K562 (cell line): ENCODE results near the gene UNKL. TPM values are rescaled to one million over a fixed set of nuclear protein-coding genes. Genes with fewer than 3 reads are reported as not detected.
A peak's percentile ranks its signal among the peaks of the same experiment; 100 is the strongest.

Experiments
- ATAC-seq: fragments of 200-7000 bp; cut with Tn5 transposase; 3 replicates; pipeline ENCODE4 v1.9.1; 2020; ENCODE audit warnings: moderate library complexity
- BruUV-seq: library from RNA; stranded (reverse); fragments of 400-500 nt; replicated peaks from 2 replicates; lab custom pipeline; 2021; lab: Mats Ljungman, UMichigan
- CTCF ChIA-PET: fragments of 300-600 bp; formaldehyde crosslinking; extraction: SDS; loops from one replicate; lab custom pipeline; 2021; ENCODE audit warnings: low intra/inter-chr PET ratio; lab: Yijun Ruan, JAX
- POLR2A ChIA-PET: fragments of 300-600, 350-650 bp; sonication (Branson Sonifier 250); formaldehyde crosslinking; extraction: SDS; loops from one replicate; lab custom pipeline; 2021; ENCODE audit warnings: antibody characterized with exemption, inconsistent platforms; lab: Yijun Ruan, JAX
- DNase-seq, 4 experiments: peaks; one replicate each; pipeline versions ENCODE4 v3.0.0 to v3.0.0-alpha.2; 2011 to 2018; ENCODE audit warnings: low spot score in 3 of 4, mixed read lengths in 3 of 4; ENCODE audit errors: extremely low read depth in 1 of 4
- FAIRE-seq: peaks from 2 replicates; lab custom pipeline; 2011; peaks lifted over from hg19 to GRCh38; lab: Jason Lieb, UNC
- H2AFZ ChIP-seq: 2 replicates; pipeline ENCODE4 v1.6.0; 2011; ENCODE audit warnings: low read depth, low read length, control low read depth, inconsistent platforms
- H3K27ac ChIP-seq: fragments of 200-600 bp; 3 replicates; pipeline ENCODE4 v1.8.0; 2011; ENCODE audit warnings: low read depth, mild to moderate bottlenecking, control low read depth, inconsistent platforms, low read length, moderate library complexity, mixed read lengths; ENCODE audit errors: extremely low read depth
- H3K27me3 ChIP-seq, 2 experiments: fragments of 300-600 bp in 1 of 2; 2 replicates in 1 of 2; 3 replicates in 1 of 2; pipeline versions ENCODE4 v1.6.0 to v1.8.0; 2011; ENCODE audit warnings: inconsistent platforms in 2 of 2, low read length in 2 of 2, mild to moderate bottlenecking in 1 of 2, mixed read lengths in 1 of 2, moderate library complexity in 1 of 2; ENCODE audit not compliant: control insufficient read depth in 2 of 2, insufficient read depth in 2 of 2
- H3K36me3 ChIP-seq: fragments of 300-600 bp; 3 replicates; pipeline ENCODE4 v1.8.0; 2011; ENCODE audit warnings: mild to moderate bottlenecking, low read length, inconsistent platforms; ENCODE audit not compliant: control insufficient read depth, insufficient read depth
- H3K4me1 ChIP-seq, 2 experiments: fragments of 200-600 bp in 1 of 2; replicated peaks in 1 of 2; 2 replicates in 1 of 2; 3 replicates in 1 of 2; pipeline versions ENCODE4 v1.5.1 to v1.8.0; 2011; ENCODE audit warnings: inconsistent platforms in 2 of 2, low read length in 2 of 2, mild to moderate bottlenecking in 1 of 2, mixed read lengths in 1 of 2, moderate library complexity in 1 of 2; ENCODE audit not compliant: control insufficient read depth in 2 of 2, insufficient read depth in 2 of 2
- H3K4me2 ChIP-seq: 2 replicates; pipeline ENCODE4 v1.6.1; 2011; ENCODE audit warnings: low read length, control low read depth, inconsistent platforms, mixed read lengths; ENCODE audit not compliant: insufficient read depth
- H3K4me3 ChIP-seq: fragments of 200-600 bp; sonication (generic), shearing (Covaris generic); 2 replicates; pipeline ENCODE4 v1.5.1; 2016; ENCODE audit warnings: control low read depth, inconsistent platforms
- H3K79me2 ChIP-seq: fragments of 200-600 bp; 3 replicates; pipeline ENCODE4 v1.8.0; 2011; ENCODE audit warnings: low read length, inconsistent platforms; ENCODE audit not compliant: control insufficient read depth, insufficient read depth
- H3K9ac ChIP-seq, 2 experiments: 2 replicates each; pipeline versions ENCODE4 v1.6.0 to v1.6.1; 2011; ENCODE audit warnings: low read depth in 2 of 2, low read length in 2 of 2, control low read depth in 1 of 2, inconsistent platforms in 1 of 2, mild to moderate bottlenecking in 1 of 2, mixed read lengths in 1 of 2; ENCODE audit not compliant: insufficient read depth in 1 of 2
- H3K9me1 ChIP-seq: one replicate; pipeline ENCODE4 v1.6.0; 2011; ENCODE audit warnings: inconsistent platforms, mild to moderate bottlenecking, low read length, moderate library complexity; ENCODE audit not compliant: control insufficient read depth, insufficient read depth
- H3K9me3 ChIP-seq: replicated peaks from 2 replicates; pipeline ENCODE4 v1.5.1; 2011; ENCODE audit warnings: low read depth, low read length, inconsistent platforms; ENCODE audit not compliant: control insufficient read depth, insufficient read depth
- H4K20me1 ChIP-seq: replicated peaks from 2 replicates; pipeline ENCODE4 v1.6.1; 2011; ENCODE audit warnings: low read length, inconsistent platforms, mixed read lengths; ENCODE audit not compliant: control insufficient read depth, insufficient read depth
- POLR2G ChIP-seq: fragments of 200-400 bp; formaldehyde crosslinking; IDR thresholded peaks from 2 replicates; pipeline ENCODE4 v1.6.1; 2017; ENCODE audit warnings: low read depth, mild to moderate bottlenecking, antibody characterized with exemption, low read length, moderate library complexity
- WGBS: fragments of 100-300 bp; shearing (Covaris generic); methylation state at CpG from one replicate; pipeline ENCODE4 v1.1.6; 2016; ENCODE audit warnings: low coverage, mixed read lengths; ENCODE audit not compliant: insufficient coverage; ENCODE audit errors: missing lambda C conversion rate; 5-methylcytosine and 5-hydroxymethylcytosine counted together
- in situ Hi-C: fragments of 300-500 bp; cut with MboI; formaldehyde crosslinking; loops from 4 replicates; pipeline ENCODE4 v1.15.0; 2018; ENCODE audit warnings: inconsistent platforms, mixed read lengths
- intact Hi-C: fragments of 100-400 bp; cut with micrococcal nuclease; formaldehyde crosslinking; loops from 2 replicates; pipeline ENCODE4 v1.14.2; 2022
- polyA plus RNA-seq, 8 experiments: library from polyadenylated mRNA; depleted of rRNA in 4 of 8; stranded (reverse) in 5 of 8; unstranded in 3 of 8; fragments of >200 nt; fragmentation: Nextera tagmentation in 2 of 8; fragmentation: Illumina TruSeq in 1 of 8; extraction: Ambion mirVana in 2 of 8; extraction: Trizol in 1 of 8; gene quantifications; 2 replicates each; pipeline versions ENCODE4 v1.2.1 to v1.2.3, GENCODE V29; 2011 to 2014; ENCODE audit warnings: inconsistent platforms in 1 of 8, missing spikeins in 1 of 8
- total RNA-seq, 7 experiments: library from RNA; depleted of rRNA in 6 of 7; stranded (reverse); fragments of >200 nt in 6 of 7; fragmentation: Illumina TruSeq in 2 of 7; extraction: Trizol in 2 of 7; gene quantifications; 2 replicates each; pipeline versions ENCODE4 v1.2.1 to v1.2.3, GENCODE V29; 2011 to 2021; ENCODE audit warnings: low replicate concordance in 1 of 7
- TF ChIP-seq, protein P1 (sequence below), 2 experiments: fragments of 450-650 bp in 1 of 2; sonication (generic) in 1 of 2; formaldehyde crosslinking in 1 of 2; IDR thresholded peaks; 2 replicates each; pipeline versions ENCODE4 v1.7.1 to v1.9.0; 2016 to 2022; ENCODE audit warnings: inconsistent platforms in 1 of 2, mild to moderate bottlenecking in 1 of 2, missing genetic modification reagents in 1 of 2

Gene UNKL
- total and polyA plus RNA-seq, 9 of the 15 experiments (the other 6 are each of a cell fraction or from before 2014, with no cell fraction given) = 0.37 to 30.2 (median 5.1) TPM

- H3K36me3 ChIP-seq = peaks cover 15% of the 10 kb centered on the region; the same call in 2 of the 3 replicates
- 0 out of 2 replicates have a peak, but pooled peaks have one; percentile 23 for TF ChIP-seq POLR2G
- TF ChIP-seq, protein P1, sequence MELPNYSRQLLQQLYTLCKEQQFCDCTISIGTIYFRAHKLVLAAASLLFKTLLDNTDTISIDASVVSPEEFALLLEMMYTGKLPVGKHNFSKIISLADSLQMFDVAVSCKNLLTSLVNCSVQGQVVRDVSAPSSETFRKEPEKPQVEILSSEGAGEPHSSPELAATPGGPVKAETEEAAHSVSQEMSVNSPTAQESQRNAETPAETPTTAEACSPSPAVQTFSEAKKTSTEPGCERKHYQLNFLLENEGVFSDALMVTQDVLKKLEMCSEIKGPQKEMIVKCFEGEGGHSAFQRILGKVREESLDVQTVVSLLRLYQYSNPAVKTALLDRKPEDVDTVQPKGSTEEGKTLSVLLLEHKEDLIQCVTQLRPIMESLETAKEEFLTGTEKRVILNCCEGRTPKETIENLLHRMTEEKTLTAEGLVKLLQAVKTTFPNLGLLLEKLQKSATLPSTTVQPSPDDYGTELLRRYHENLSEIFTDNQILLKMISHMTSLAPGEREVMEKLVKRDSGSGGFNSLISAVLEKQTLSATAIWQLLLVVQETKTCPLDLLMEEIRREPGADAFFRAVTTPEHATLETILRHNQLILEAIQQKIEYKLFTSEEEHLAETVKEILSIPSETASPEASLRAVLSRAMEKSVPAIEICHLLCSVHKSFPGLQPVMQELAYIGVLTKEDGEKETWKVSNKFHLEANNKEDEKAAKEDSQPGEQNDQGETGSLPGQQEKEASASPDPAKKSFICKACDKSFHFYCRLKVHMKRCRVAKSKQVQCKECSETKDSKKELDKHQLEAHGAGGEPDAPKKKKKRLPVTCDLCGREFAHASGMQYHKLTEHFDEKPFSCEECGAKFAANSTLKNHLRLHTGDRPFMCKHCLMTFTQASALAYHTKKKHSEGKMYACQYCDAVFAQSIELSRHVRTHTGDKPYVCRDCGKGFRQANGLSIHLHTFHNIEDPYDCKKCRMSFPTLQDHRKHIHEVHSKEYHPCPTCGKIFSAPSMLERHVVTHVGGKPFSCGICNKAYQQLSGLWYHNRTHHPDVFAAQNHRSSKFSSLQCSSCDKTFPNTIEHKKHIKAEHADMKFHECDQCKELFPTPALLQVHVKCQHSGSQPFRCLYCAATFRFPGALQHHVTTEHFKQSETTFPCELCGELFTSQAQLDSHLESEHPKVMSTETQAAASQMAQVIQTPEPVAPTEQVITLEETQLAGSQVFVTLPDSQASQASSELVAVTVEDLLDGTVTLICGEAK (IDR thresholded peaks at IDR 0.05) = no peak
- TF ChIP-seq, protein P1 (CRISPR knock-in tag; IDR thresholded peaks at IDR 0.05) = no peak
- no peak overlapping the region for H3K4me3 ChIP-seq
- ATAC-seq = no peak
- in situ Hi-C loops (no loop called here), intact Hi-C loops (no loop called here)
- H2AFZ ChIP-seq = no peak overlapping the region
- H3K27ac ChIP-seq = no peak overlapping the region
- FAIRE-seq = no peak
- H3K9me3 ChIP-seq = no peaks in the 10 kb centered on the region
- H3K79me2 ChIP-seq = peaks cover 41% of the 10 kb centered on the region
- no peaks in the 10 kb centered on the region for H3K9me1 ChIP-seq
- POLR2A ChIA-PET = interaction anchor here (0.5 to 1.1 kb wide), 3 partner anchors 13 to 649 kb away, joined by 3 to 4 read pairs (median 3); no protein-coding TSS in a partner anchor
- H4K20me1 ChIP-seq = peaks cover 4% of the 10 kb centered on the region
- no peaks in the 10 kb centered on the region for H3K27me3 ChIP-seq
- H3K4me1 ChIP-seq = peaks cover 2 to 64% of the 10 kb centered on the region in 2 experiments; a peak in 3 of 5 replicates
- DNase-seq = no peak
- BruUV-seq = no TSS peak
- peak overlapping the region in 1 of 2 experiments; percentile 45; a peak in 2 of 4 replicates for H3K9ac ChIP-seq
- 81% methylated on average over 28 of the region's 33 CpGs for WGBS
- no peak overlapping the region for H3K4me2 ChIP-seq
- CTCF ChIA-PET = no interaction called here
These were observed 58.2 kb downstream of the UNKL start for GRCh38 chr16:1356061-1356900.
